Testis (tissue), 3 donors: Measurements from ENCODE around the gene GATAD2B. TPM values are rescaled to one million over a fixed set of nuclear protein-coding genes. Genes with fewer than 3 reads are reported as not detected.
A peak's percentile ranks its signal among the peaks of the same experiment; 100 is the strongest.

ENCODE experiments used
- DNase-seq: peaks from one replicate; pipeline ENCODE4 v3.0.0-alpha.2; 2019
- H3K27ac ChIP-seq, 2 donors: fragments of 200-600 bp; sonication (generic); one replicate each; pipeline ENCODE4 v1.5.1; 2019
- H3K27me3 ChIP-seq: fragments of 200-600 bp; sonication (generic); one replicate; pipeline ENCODE4 v1.5.1; 2019
- H3K36me3 ChIP-seq: fragments of 200-600 bp; sonication (generic); one replicate; pipeline ENCODE4 v1.5.1; 2017; ENCODE audit warnings: low read depth; ENCODE audit errors: missing control alignments
- H3K4me1 ChIP-seq: fragments of 200-600 bp; sonication (generic); one replicate; pipeline ENCODE4 v1.5.1; 2019
- H3K4me3 ChIP-seq, 2 donors: fragments of 200-600 bp; sonication (generic); one replicate each; pipeline ENCODE4 v1.5.1; 2017 to 2019
- H3K9me3 ChIP-seq: fragments of 200-600 bp; sonication (generic); one replicate; pipeline ENCODE4 v1.5.1; 2017
- CTCF ChIP-seq, 3 experiments: fragments of 450-650 bp in 2 of 3; fragments of 200-600 bp in 1 of 3; sonication (generic) in 1 of 3; IDR thresholded peaks; one replicate each; pipeline ENCODE4 v1.5.1; 2016 to 2019; ENCODE audit warnings: antibody characterized with exemption in 3 of 3, mild to moderate bottlenecking in 2 of 3, moderate library complexity in 1 of 3
- POLR2A ChIP-seq: fragments of 450-650 bp; IDR thresholded peaks from one replicate; pipeline ENCODE4 v1.6.1; 2017; ENCODE audit warnings: antibody characterized with exemption, mild to moderate bottlenecking, moderate library complexity
- WGBS, 2 donors: methylation state at CpG; one replicate each; pipeline ENCODE4 v1.1.5; 2018; 5-methylcytosine and 5-hydroxymethylcytosine counted together
- intact Hi-C: fragments of 100-400 bp; cut with DNase I; formaldehyde crosslinking; loops from one replicate; pipeline ENCODE4 v1.15.1; 2023; ENCODE audit warnings: low total_unique reads
- polyA plus RNA-seq: library from polyadenylated mRNA; stranded (reverse); fragments of 350-450 nt; fragmentation: Illumina TruSeq; extraction: RNeasy Lipid Tissue Mini Kit (QIAGEN cat#74804); gene quantifications from one replicate; pipeline ENCODE4 v1.2.3, GENCODE V29; 2014; ENCODE audit warnings: low read depth, low replicate concordance; ENCODE audit not compliant: insufficient read depth
- total RNA-seq, 2 donors: library from RNA; depleted of rRNA; stranded (reverse); fragments of >200 nt; gene quantifications; one replicate each; pipeline ENCODE4 v1.2.3, GENCODE V29; 2016

The GATAD2B gene
- total and polyA plus RNA-seq, 3 donors from 2014 or later = 26.5 to 37.4 (median 32.1) TPM

- no peak for DNase-seq
- no peak overlapping the region for H3K4me3 ChIP-seq
- H3K4me1 ChIP-seq = no peaks in the 10 kb centered on the region
- no peak overlapping the region for H3K27ac ChIP-seq
- H3K9me3 ChIP-seq = no peaks in the 10 kb centered on the region
- no peaks in the 10 kb centered on the region for H3K36me3 ChIP-seq
- TF ChIP-seq POLR2A = no peak
- no peak for TF ChIP-seq CTCF (IDR thresholded peaks at IDR 0.05)
- intact Hi-C loops = no loop called here
- H3K27me3 ChIP-seq = no peaks in the 10 kb centered on the region
- 52 to 69% methylated on average over 4 of the region's 4 CpGs for WGBS, 2 donors
Measured at GRCh38 chr1:153928791-153929341, 6.1 kb upstream of the GATAD2B start.

- WGBS, 2 donors = 78 to 84% methylated on average over 1 of the region's 1 CpG
- H3K9me3 ChIP-seq = no peaks in the 10 kb centered on the region
- TF ChIP-seq POLR2A (no peak), CTCF (IDR thresholded peaks at IDR 0.05) (no peak)
- no peaks in the 10 kb centered on the region for H3K4me1 ChIP-seq
- H3K36me3 ChIP-seq = no peaks in the 10 kb centered on the region
- H3K27me3 ChIP-seq = no peaks in the 10 kb centered on the region
- DNase-seq = no peak
- H3K4me3 ChIP-seq = no peak overlapping the region
- H3K27ac ChIP-seq = no peak overlapping the region
- intact Hi-C loops = no loop called here
Measured at GRCh38 chr1:153928245-153928644, 5.5 kb upstream of the GATAD2B start.

GRCh38 chr1:153926405-153926804 is 3.6 kb upstream of the GATAD2B start:
- Histone ChIP-seq H3K36me3 (no peaks in the 10 kb centered on the region), H3K9me3 (no peaks in the 10 kb centered on the region), H3K27me3 (no peaks in the 10 kb centered on the region), H3K4me1 (peaks cover 4% of the 10 kb centered on the region), H3K4me3 (no peak overlapping the region), H3K27ac (no peak overlapping the region)
- TF ChIP-seq CTCF (IDR thresholded peaks at IDR 0.05) = no peak
- no peak for TF ChIP-seq POLR2A
- 86% methylated on average over 4 of the region's 4 CpGs for WGBS, 2 donors
- intact Hi-C loops = no loop called here
- no peak for DNase-seq

GRCh38 chr1:153922076-153922971 is 448 bp downstream of the GATAD2B start:
- WGBS, 2 donors = 0 to 1% methylated on average over 52 to 67 of the region's 86 CpGs
- no peaks in the 10 kb centered on the region for H3K36me3 ChIP-seq
- no peaks in the 10 kb centered on the region for H3K27me3 ChIP-seq
- H3K4me1 ChIP-seq = peaks cover 23% of the 10 kb centered on the region
- intact Hi-C loops = no loop called here
- DNase-seq = peak; percentile 66
- no peaks in the 10 kb centered on the region for H3K9me3 ChIP-seq
- H3K4me3 ChIP-seq = peak overlapping the region; percentile 98 to 99
- peak overlapping the region; percentile 97 to 98 for H3K27ac ChIP-seq
- TF ChIP-seq CTCF (IDR thresholded peaks at IDR 0.05) (no peak), POLR2A (no peak)

GRCh38 chr1:153921803-153922075 is 1.0 kb downstream of the GATAD2B start:
- no peaks in the 10 kb centered on the region for H3K27me3 ChIP-seq
- TF ChIP-seq CTCF (IDR thresholded peaks at IDR 0.05) (no peak), POLR2A (no peak)
- H3K9me3 ChIP-seq = no peaks in the 10 kb centered on the region
- no peaks in the 10 kb centered on the region for H3K36me3 ChIP-seq
- H3K27ac ChIP-seq = peak overlapping the region; percentile 97 to 98
- intact Hi-C loops = no loop called here
- DNase-seq = peak; percentile 33
- H3K4me3 ChIP-seq = peak overlapping the region; percentile 98 to 99
- peaks cover 23% of the 10 kb centered on the region for H3K4me1 ChIP-seq
- WGBS, 2 donors = 2 to 3% methylated on average over 9 to 10 of the region's 10 CpGs
